NT2/D1 (cell line): ENCODE data around the gene ANKRD34A.

Source experiments
- DNase-seq: peaks from one replicate; pipeline ENCODE4 v3.0.0-alpha.2; 2011; ENCODE audit warnings: low read depth, low spot score
- H3K27me3 ChIP-seq: 2 replicates; pipeline ENCODE4 v1.6.0; 2011; ENCODE audit warnings: mild to moderate bottlenecking; ENCODE audit not compliant: insufficient read length, insufficient read depth
- H3K36me3 ChIP-seq: 2 replicates; pipeline ENCODE4 v1.6.1; 2011; ENCODE audit warnings: mild to moderate bottlenecking, low read length, mixed read lengths; ENCODE audit not compliant: insufficient read depth, insufficient read length
- H3K4me1 ChIP-seq: 2 replicates; pipeline ENCODE4 v1.5.1; 2011; ENCODE audit not compliant: insufficient read depth, insufficient read length
- H3K4me3 ChIP-seq: 2 replicates; pipeline ENCODE4 v1.5.1; 2011; ENCODE audit warnings: low read depth; ENCODE audit not compliant: insufficient read length
- H3K9ac ChIP-seq: 2 replicates; pipeline ENCODE4 v1.6.0; 2011; ENCODE audit warnings: low read depth; ENCODE audit not compliant: insufficient read length
- H3K9me3 ChIP-seq: 2 replicates; pipeline ENCODE4 v1.5.1; 2011; ENCODE audit warnings: mild to moderate bottlenecking, low read length; ENCODE audit not compliant: insufficient read depth
- SUZ12 ChIP-seq: IDR thresholded peaks from 2 replicates; pipeline ENCODE4 v1.6.1; 2011; ENCODE audit not compliant: insufficient read length, insufficient read depth; ENCODE audit errors: extremely low read depth
- YY1 ChIP-seq: IDR thresholded peaks from 2 replicates; pipeline ENCODE4 v1.6.1; 2011; ENCODE audit not compliant: insufficient read length, insufficient read depth
- ZNF274 ChIP-seq: IDR thresholded peaks from 2 replicates; pipeline ENCODE4 v1.6.1; 2011; ENCODE audit warnings: mild to moderate bottlenecking, low read depth, low read length

ANKRD34A gene

GRCh38 chr1:145964328-145965118 lies at the start of gene ANKRD34A, which contains the start of gene POLR3GL:
ANKRD34A (minus strand) TSS chr1:145964575; CDS start chr1:145961759, 2,816 bp downstream.
POLR3GL (plus strand) TSS chr1:145964690; CDS start chr1:145974866, 10,176 bp downstream.
- peaks cover 20% of the 10 kb centered on the region for H3K4me1 ChIP-seq
- H3K9ac ChIP-seq, result peak within 1 kb of the TSS; percentile 77
- no peaks in the 10 kb centered on the region for H3K36me3 ChIP-seq
- peak within 1 kb of the TSS; percentile 59 for H3K4me3 ChIP-seq
- peak; percentile 36 for TF ChIP-seq SUZ12
- no peak for TF ChIP-seq YY1
- TF ChIP-seq ZNF274, result no peak
- peak; percentile 94 for DNase-seq
- peaks cover 16% of the 10 kb centered on the region for H3K9me3 ChIP-seq
- peaks cover 60% of the 10 kb centered on the region for H3K27me3 ChIP-seq

- Histone ChIP-seq H3K4me3 (no peak overlapping the region), H3K36me3 (no peaks in the 10 kb centered on the region), H3K9ac (no peak overlapping the region), H3K4me1 (no peaks in the 10 kb centered on the region), H3K27me3 (no peaks in the 10 kb centered on the region), H3K9me3 (no peaks in the 10 kb centered on the region)
- no peak for DNase-seq
- no peak for TF ChIP-seq ZNF274
- no peak for TF ChIP-seq SUZ12
- TF ChIP-seq YY1, result no peak
Measured at GRCh38 chr1:146013559-146013922, 49.2 kb upstream of the ANKRD34A start.

DNA sequence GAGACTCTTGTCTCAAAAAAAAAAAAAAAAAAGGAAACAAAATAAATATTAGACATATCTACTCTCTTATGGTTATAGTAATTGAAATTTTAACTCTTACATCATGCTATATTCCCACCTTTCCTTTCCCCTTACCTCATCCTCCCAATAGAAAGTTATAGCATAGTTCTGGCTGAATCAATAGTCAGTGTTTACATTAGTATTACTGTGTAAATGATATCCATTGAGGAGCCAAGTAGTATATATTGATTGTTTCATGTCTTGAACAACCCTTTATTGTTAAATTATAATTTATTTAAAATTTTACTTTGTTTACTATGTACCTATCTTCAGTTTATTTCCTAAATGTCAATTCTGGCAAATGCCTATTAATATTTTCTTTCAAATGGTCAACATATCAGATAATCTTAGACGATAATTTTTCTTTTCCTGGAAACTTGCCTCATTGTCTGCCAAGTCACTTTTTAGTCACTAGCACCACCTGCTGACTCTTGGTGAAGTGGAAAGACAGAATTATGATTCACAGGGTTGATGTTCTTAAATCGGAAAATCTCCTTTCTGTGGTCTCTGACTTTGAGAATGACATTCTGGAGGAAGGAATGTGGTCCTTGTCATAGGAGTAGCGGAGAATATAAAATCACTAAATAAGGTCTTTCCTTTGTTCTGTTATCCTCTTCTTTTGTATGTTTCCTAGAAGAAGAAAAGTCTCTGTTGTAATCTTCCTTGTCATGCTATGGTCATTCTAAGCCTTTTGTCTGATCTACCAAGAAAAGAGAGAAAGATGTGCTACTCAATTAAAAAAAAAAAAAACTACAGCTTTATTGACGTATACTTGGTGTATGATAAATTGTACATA lies 48.6 kb upstream of the ANKRD34A start:
- H3K36me3 ChIP-seq, result no peaks in the 10 kb centered on the region
- TF ChIP-seq SUZ12 (no peak), YY1 (no peak), ZNF274 (no peak)
- no peaks in the 10 kb centered on the region for H3K9me3 ChIP-seq
- DNase-seq, result peak; percentile 56
- H3K9ac ChIP-seq, result no peak overlapping the region
- no peaks in the 10 kb centered on the region for H3K27me3 ChIP-seq
- H3K4me1 ChIP-seq, result no peaks in the 10 kb centered on the region
- no peak overlapping the region for H3K4me3 ChIP-seq

GRCh38 chr1:146010126-146010738 lies 45.9 kb upstream of the ANKRD34A start:
- Histone ChIP-seq H3K4me1 (no peaks in the 10 kb centered on the region), H3K36me3 (no peaks in the 10 kb centered on the region)
- no peak for DNase-seq

DNA sequence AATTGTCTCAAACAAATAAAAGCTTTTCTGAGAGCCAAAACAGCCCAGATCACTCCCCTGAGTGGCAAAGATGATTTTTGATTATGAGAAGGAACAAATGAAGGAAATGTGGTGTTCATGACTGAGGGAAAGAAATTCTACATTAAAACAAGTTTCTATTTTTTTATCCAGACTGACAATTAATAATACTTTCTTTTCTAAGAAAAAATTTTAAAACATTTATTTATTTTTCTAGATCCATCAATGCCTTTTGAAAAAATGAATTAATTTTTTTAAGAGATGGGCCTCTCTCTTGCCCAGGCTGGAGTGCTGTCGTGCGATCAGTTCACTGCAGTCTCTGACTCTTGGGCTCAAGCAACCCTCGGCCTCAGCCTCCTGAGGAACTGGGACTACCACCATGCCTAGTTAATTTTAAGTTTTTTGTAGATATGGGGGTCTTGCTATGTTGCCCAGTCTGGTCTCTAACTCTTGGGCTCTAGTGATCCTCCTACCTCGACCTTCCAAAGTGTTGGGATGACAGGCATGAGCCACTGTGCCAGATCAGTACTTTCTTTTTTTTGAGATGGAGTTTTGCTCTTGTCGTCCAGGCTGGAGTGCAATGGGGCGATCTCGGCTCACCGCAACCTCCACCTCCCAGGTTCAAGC lies 43.2 kb upstream of the ANKRD34A start:
- no peaks in the 10 kb centered on the region for H3K9me3 ChIP-seq
- no peaks in the 10 kb centered on the region for H3K4me1 ChIP-seq
- H3K27me3 ChIP-seq, result no peaks in the 10 kb centered on the region
- H3K4me3 ChIP-seq, result no peak overlapping the region
- no peak overlapping the region for H3K9ac ChIP-seq
- TF ChIP-seq SUZ12, result no peak
- TF ChIP-seq ZNF274, result no peak
- TF ChIP-seq YY1, result no peak
- no peaks in the 10 kb centered on the region for H3K36me3 ChIP-seq
- no peak for DNase-seq

More at GRCh38 chr1:146010126-146010738, 45.9 kb upstream of the ANKRD34A start:
- Histone ChIP-seq H3K4me3 (no peak overlapping the region), H3K9me3 (no peaks in the 10 kb centered on the region), H3K9ac (no peak overlapping the region), H3K27me3 (no peaks in the 10 kb centered on the region)
- TF ChIP-seq YY1 (no peak), SUZ12 (no peak), ZNF274 (no peak)

DNA sequence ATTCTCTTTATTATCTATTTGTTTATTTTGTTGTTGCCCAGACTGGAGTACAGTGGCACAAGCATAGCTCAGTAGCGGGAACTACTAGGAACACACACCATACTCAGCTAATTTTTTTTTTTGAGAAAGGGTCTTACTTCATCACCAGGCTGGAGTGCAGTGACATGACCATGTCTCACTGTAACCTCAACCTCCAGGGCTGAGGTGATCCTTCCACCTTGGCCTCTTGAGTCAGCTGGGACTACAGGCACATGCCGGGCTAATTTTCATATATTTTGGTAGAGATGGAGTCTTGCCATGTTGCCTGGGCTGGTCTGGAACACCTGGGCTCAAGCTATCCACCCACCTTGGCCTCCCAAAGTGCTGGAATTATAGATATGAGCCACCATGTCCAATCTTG lies 37.3 kb upstream of the ANKRD34A start:
- Histone ChIP-seq H3K4me3 (no peak overlapping the region), H3K9me3 (no peaks in the 10 kb centered on the region), H3K36me3 (no peaks in the 10 kb centered on the region), H3K9ac (no peak overlapping the region), H3K27me3 (no peaks in the 10 kb centered on the region), H3K4me1 (no peaks in the 10 kb centered on the region)
- no peak for TF ChIP-seq SUZ12
- no peak for TF ChIP-seq YY1
- no peak for TF ChIP-seq ZNF274
- no peak for DNase-seq
